Naive thymus-derived CD4-positive, alpha-beta T cell (primary cell): ENCODE results near the gene HERC3. TPM values are rescaled to one million over a fixed set of nuclear protein-coding genes. Genes with fewer than 3 reads are reported as not detected.

ENCODE experiments used
- ATAC-seq: fragments of 150-1000 bp; cut with Tn5 transposase; 2 replicates; pipeline ENCODE4 v1.10.0; 2021; ENCODE audit warnings: mild to moderate bottlenecking, moderate library complexity
- CTCF ChIA-PET: fragments of 350-600 bp; sonication (Branson Sonifier 250); formaldehyde crosslinking; loops from one replicate; lab custom pipeline; 2021; ENCODE audit warnings: antibody characterized with exemption; lab: Charles Lee
- POLR2A ChIA-PET: fragments of 350-600 bp; sonication (Branson Sonifier 250); formaldehyde crosslinking; loops from one replicate; lab custom pipeline; 2021; ENCODE audit warnings: antibody characterized with exemption, inconsistent platforms; lab: Charles Lee
- DNase-seq, 9 donors: peaks; one replicate each; pipeline versions ENCODE4 v3.0.0 to v3.0.0-alpha.2; 2020 to 2022; ENCODE audit warnings: mixed read lengths in 1 of 9
- H3K27ac ChIP-seq: one replicate; pipeline ENCODE4 v1.7.0; 2013; ENCODE audit warnings: mild to moderate bottlenecking, low read depth, low read length, moderate library complexity
- H3K27me3 ChIP-seq, 2 donors: one replicate each; pipeline ENCODE4 v1.7.0; 2013; ENCODE audit warnings: low read length in 2 of 2, mild to moderate bottlenecking in 2 of 2, moderate library complexity in 2 of 2; ENCODE audit not compliant: control insufficient read depth in 2 of 2, insufficient read depth in 2 of 2
- H3K36me3 ChIP-seq, 3 experiments: 1 replicate in 2 of 3; 2 replicates in 1 of 3; pipeline ENCODE4 v1.7.0; 2013; ENCODE audit warnings: low read length in 3 of 3, mild to moderate bottlenecking in 3 of 3, moderate library complexity in 1 of 3; ENCODE audit not compliant: insufficient read depth in 3 of 3, control insufficient read depth in 2 of 3
- H3K4me1 ChIP-seq, 2 donors: one replicate each; pipeline ENCODE4 v1.7.0; 2013; ENCODE audit warnings: low read length in 2 of 2, mild to moderate bottlenecking in 2 of 2, moderate library complexity in 1 of 2; ENCODE audit not compliant: control insufficient read depth in 2 of 2, insufficient read depth in 2 of 2
- H3K4me3 ChIP-seq: 2 replicates; pipeline ENCODE4 v1.7.0; 2013; ENCODE audit warnings: mild to moderate bottlenecking, low read length
- H3K9me3 ChIP-seq, 3 experiments: 1 replicate in 2 of 3; 2 replicates in 1 of 3; pipeline ENCODE4 v1.7.0; 2013; ENCODE audit warnings: low read length in 3 of 3; ENCODE audit not compliant: control insufficient read depth in 2 of 3
- H3K27ac Mint-ChIP-seq, 9 donors: one replicate each; pipeline ENCODE4 v1.8.0; 2020 to 2022; ENCODE audit warnings: mixed read lengths in 9 of 9, mild to moderate bottlenecking in 8 of 9, moderate library complexity in 5 of 9, inconsistent platforms in 2 of 9
- H3K27me3 Mint-ChIP-seq, 5 donors: one replicate each; pipeline ENCODE4 v1.8.0; 2021 to 2022; ENCODE audit warnings: mixed read lengths in 5 of 5, mild to moderate bottlenecking in 1 of 5
- H3K36me3 Mint-ChIP-seq, 5 donors: one replicate each; pipeline ENCODE4 v1.8.0; 2020 to 2022; ENCODE audit warnings: mixed read lengths in 5 of 5, mild to moderate bottlenecking in 3 of 5, inconsistent platforms in 1 of 5
- H3K4me1 Mint-ChIP-seq, 7 donors: one replicate each; pipeline ENCODE4 v1.8.0; 2020 to 2022; ENCODE audit warnings: mixed read lengths in 7 of 7, mild to moderate bottlenecking in 3 of 7, inconsistent platforms in 1 of 7
- H3K4me3 Mint-ChIP-seq, 10 donors: one replicate each; pipeline ENCODE4 v1.8.0; 2020 to 2022; ENCODE audit warnings: mild to moderate bottlenecking in 10 of 10, mixed read lengths in 10 of 10, moderate library complexity in 6 of 10, inconsistent platforms in 2 of 10
- H3K9me3 Mint-ChIP-seq, 11 donors: one replicate each; pipeline ENCODE4 v1.8.0; 2020 to 2022; ENCODE audit warnings: mixed read lengths in 11 of 11, mild to moderate bottlenecking in 4 of 11, inconsistent platforms in 1 of 11, moderate library complexity in 1 of 11
- intact Hi-C, 2 donors: fragments of 100-400 bp; cut with micrococcal nuclease; formaldehyde crosslinking; loops; one replicate each; pipeline ENCODE4 v1.15.1; 2023
- polyA plus RNA-seq, 2 donors: library from polyadenylated mRNA; unstranded; fragments of 300-500 nt; fragmentation: Illumina TruSeq; gene quantifications; one replicate each; pipeline ENCODE4 v1.2.3, GENCODE V29; 2021
- total RNA-seq, 6 experiments: library from RNA in 5 of 6; stranded (reverse) in 5 of 6; gene quantifications; 1 replicate in 5 of 6; 2 replicates in 1 of 6; pipeline ENCODE4 v1.2.3 and lab custom pipeline; 2021 to 2026

The HERC3 gene
- total and polyA plus RNA-seq, 7 experiments from 2014 or later: 38.1 to 130 (median 101) TPM

GRCh38 chr4:88747351-88747750, 155.1 kb downstream of the HERC3 start:
- no peaks in the 10 kb centered on the region for H3K27me3 ChIP-seq
- no peaks in the 10 kb centered on the region for H3K27me3 Mint-ChIP-seq
- CTCF ChIA-PET: interaction anchor here (0.5 kb wide), 1 partner anchor 309 kb away, joined by 3 read pairs; no protein-coding TSS in a partner anchor
- peak overlapping the region in 1 of 9 donors; percentile 66 for H3K27ac Mint-ChIP-seq
- H3K36me3 Mint-ChIP-seq: peaks cover 0 to 51% (median 42%) of the 10 kb centered on the region in 5 donors
- no peaks in the 10 kb centered on the region for H3K9me3 Mint-ChIP-seq
- H3K4me1 ChIP-seq: no peaks in the 10 kb centered on the region
- peaks cover 0 to 61% (median 0%) of the 10 kb centered on the region in 3 experiments for H3K36me3 ChIP-seq
- DNase-seq: no peak
- intact Hi-C loops: no loop called here
- POLR2A ChIA-PET: no interaction called here
- no peak overlapping the region for H3K4me3 Mint-ChIP-seq
- H3K4me3 ChIP-seq: no peak overlapping the region
- no peaks in the 10 kb centered on the region for H3K9me3 ChIP-seq
- ATAC-seq: no peak
- H3K4me1 Mint-ChIP-seq: no peaks in the 10 kb centered on the region
- no peak overlapping the region for H3K27ac ChIP-seq

DNA sequence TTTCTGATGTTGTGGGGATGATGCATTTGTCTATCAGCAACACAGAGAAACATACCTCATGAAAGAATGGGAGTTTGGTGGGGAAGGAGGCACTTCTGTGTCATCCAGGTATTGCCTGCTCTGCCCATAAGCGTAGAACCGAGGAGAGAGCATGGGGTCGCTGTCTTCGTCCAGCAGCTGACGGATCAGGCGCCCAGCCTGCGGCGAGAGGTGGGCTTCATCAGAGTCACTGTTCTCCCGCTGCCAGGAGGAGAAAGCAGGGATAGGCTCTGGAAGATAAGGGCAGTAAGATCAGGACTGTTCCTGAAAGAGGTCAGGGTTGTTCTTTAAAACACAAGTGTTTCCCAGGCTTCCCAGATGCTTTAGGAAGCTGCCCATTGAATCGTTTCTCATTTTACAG, 158.1 kb downstream of the HERC3 start:
- DNase-seq (no peak), ATAC-seq (no peak)
- intact Hi-C loops: no loop called here
- Histone ChIP-seq H3K27ac (no peak overlapping the region), H3K4me3 (no peak overlapping the region), H3K36me3 (peaks cover 0 to 60% (median 0%) of the 10 kb centered on the region in 3 experiments), H3K27me3 (no peaks in the 10 kb centered on the region), H3K4me1 (no peaks in the 10 kb centered on the region), H3K9me3 (no peaks in the 10 kb centered on the region)
- H3K9me3 Mint-ChIP-seq: no peaks in the 10 kb centered on the region
- ChIA-PET CTCF (no interaction called here), POLR2A (no interaction called here)
- no peak overlapping the region for H3K4me3 Mint-ChIP-seq
- H3K27ac Mint-ChIP-seq: no peak overlapping the region
- H3K27me3 Mint-ChIP-seq: no peaks in the 10 kb centered on the region
- no peaks in the 10 kb centered on the region for H3K4me1 Mint-ChIP-seq
- peaks cover 0 to 50% (median 42%) of the 10 kb centered on the region in 5 donors for H3K36me3 Mint-ChIP-seq

- H3K9me3 Mint-ChIP-seq: no peaks in the 10 kb centered on the region
- Histone ChIP-seq H3K36me3 (peaks cover 0 to 55% (median 0%) of the 10 kb centered on the region in 3 experiments), H3K4me3 (no peak overlapping the region), H3K4me1 (no peaks in the 10 kb centered on the region), H3K9me3 (no peaks in the 10 kb centered on the region), H3K27me3 (no peaks in the 10 kb centered on the region), H3K27ac (no peak overlapping the region)
- H3K27ac Mint-ChIP-seq: peak overlapping the region in 1 of 9 donors; percentile 11
- H3K4me3 Mint-ChIP-seq: no peak overlapping the region
- POLR2A ChIA-PET: no interaction called here
- CTCF ChIA-PET: no interaction called here
- no peak for DNase-seq
- H3K36me3 Mint-ChIP-seq: peaks cover 0 to 47% (median 37%) of the 10 kb centered on the region in 5 donors
- intact Hi-C loops: no loop called here
- no peaks in the 10 kb centered on the region for H3K27me3 Mint-ChIP-seq
- no peak for ATAC-seq
- H3K4me1 Mint-ChIP-seq: no peaks in the 10 kb centered on the region
Measured at GRCh38 chr4:88751258-88752075, 159.2 kb downstream of the HERC3 start.

- POLR2A ChIA-PET: no interaction called here
- H3K9me3 ChIP-seq: no peaks in the 10 kb centered on the region
- H3K4me1 ChIP-seq: no peaks in the 10 kb centered on the region
- no peaks in the 10 kb centered on the region for H3K27me3 Mint-ChIP-seq
- H3K4me3 Mint-ChIP-seq: no peak overlapping the region
- no peaks in the 10 kb centered on the region for H3K4me1 Mint-ChIP-seq
- peaks cover 0 to 49% (median 0%) of the 10 kb centered on the region in 3 experiments for H3K36me3 ChIP-seq
- intact Hi-C loops: no loop called here
- H3K36me3 Mint-ChIP-seq: peaks cover 0 to 42% (median 34%) of the 10 kb centered on the region in 5 donors
- no peak overlapping the region for H3K4me3 ChIP-seq
- H3K27ac ChIP-seq: no peak overlapping the region
- CTCF ChIA-PET: no interaction called here
- DNase-seq: no peak
- H3K27ac Mint-ChIP-seq: peak overlapping the region in 1 of 9 donors; percentile 11
- no peaks in the 10 kb centered on the region for H3K27me3 ChIP-seq
- no peaks in the 10 kb centered on the region for H3K9me3 Mint-ChIP-seq
- ATAC-seq: no peak
Measured at GRCh38 chr4:88752076-88752463, 159.8 kb downstream of the HERC3 start.

DNA sequence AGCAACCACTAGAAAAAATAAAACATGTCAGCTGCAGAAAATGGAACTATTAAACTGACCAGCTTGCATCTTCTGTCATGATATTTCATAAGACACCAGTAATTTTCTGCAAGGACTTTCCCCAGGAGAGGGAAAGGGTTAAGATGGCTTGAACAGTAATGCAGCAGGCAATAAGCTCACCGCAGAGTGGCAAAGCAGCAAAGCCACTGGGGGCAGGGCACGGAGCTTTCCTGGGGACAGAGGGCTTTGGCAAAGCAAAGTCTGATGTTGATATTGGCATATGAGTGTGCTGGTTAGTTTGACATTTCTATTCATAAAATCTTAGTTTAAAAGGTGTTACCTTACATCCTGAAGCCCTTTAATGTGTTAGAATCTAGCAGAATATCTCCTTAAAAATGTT, 160.5 kb downstream of the HERC3 start:
- Mint-ChIP-seq H3K9me3 (no peaks in the 10 kb centered on the region), H3K36me3 (peaks cover 0 to 36% (median 28%) of the 10 kb centered on the region in 5 donors), H3K4me3 (no peak overlapping the region), H3K27ac (no peak overlapping the region), H3K27me3 (no peaks in the 10 kb centered on the region), H3K4me1 (no peaks in the 10 kb centered on the region)
- no peak for ATAC-seq
- no peaks in the 10 kb centered on the region for H3K27me3 ChIP-seq
- intact Hi-C loops: no loop called here
- no peaks in the 10 kb centered on the region for H3K4me1 ChIP-seq
- ChIA-PET POLR2A (no interaction called here), CTCF (no interaction called here)
- H3K36me3 ChIP-seq: peaks cover 0 to 45% (median 0%) of the 10 kb centered on the region in 3 experiments
- H3K27ac ChIP-seq: no peak overlapping the region
- no peaks in the 10 kb centered on the region for H3K9me3 ChIP-seq
- DNase-seq: no peak
- no peak overlapping the region for H3K4me3 ChIP-seq

- no peaks in the 10 kb centered on the region for H3K9me3 Mint-ChIP-seq
- intact Hi-C loops: no loop called here
- H3K4me3 Mint-ChIP-seq: no peak overlapping the region
- H3K27ac Mint-ChIP-seq: peak overlapping the region in 1 of 9 donors; percentile 36
- ChIA-PET CTCF (interaction anchor here (0.9 kb wide), 1 partner anchor 49 kb away, joined by 4 read pairs; no protein-coding TSS in a partner anchor), POLR2A (no interaction called here)
- Histone ChIP-seq H3K4me3 (no peak overlapping the region), H3K36me3 (peaks cover 0 to 47% (median 0%) of the 10 kb centered on the region in 3 experiments), H3K27me3 (no peaks in the 10 kb centered on the region), H3K4me1 (no peaks in the 10 kb centered on the region), H3K27ac (no peak overlapping the region), H3K9me3 (no peaks in the 10 kb centered on the region)
- H3K36me3 Mint-ChIP-seq: peaks cover 0 to 35% (median 18%) of the 10 kb centered on the region in 5 donors
- H3K4me1 Mint-ChIP-seq: no peaks in the 10 kb centered on the region
- DNase-seq (no peak), ATAC-seq (no peak)
- H3K27me3 Mint-ChIP-seq: no peaks in the 10 kb centered on the region
Measured at GRCh38 chr4:88753658-88754571, 161.6 kb downstream of the HERC3 start.
